Left ventricle myocardium inferior (tissue), 1 donor: ENCODE results near the gene FSD1L. TPM values are rescaled to one million over a fixed set of nuclear protein-coding genes. Genes with fewer than 3 reads are reported as not detected.
A peak's percentile ranks its signal among the peaks of the same experiment; 100 is the strongest.

Source experiments
- DNase-seq: peaks from one replicate; pipeline ENCODE4 v3.0.0-alpha.2; 2020
- H3K27ac ChIP-seq: fragments of 200-600 bp; replicated peaks from 2 replicates; pipeline ENCODE4 v1.8.0; 2021
- H3K27me3 ChIP-seq: fragments of 200-600 bp; 2 replicates; pipeline ENCODE4 v1.8.0; 2021; ENCODE audit warnings: low read depth
- H3K36me3 ChIP-seq: fragments of 200-600 bp; 2 replicates; pipeline ENCODE4 v1.8.0; 2021
- H3K4me1 ChIP-seq: fragments of 200-600 bp; 2 replicates; pipeline ENCODE4 v1.8.0; 2021
- H3K4me3 ChIP-seq: fragments of 200-600 bp; 2 replicates; pipeline ENCODE4 v1.8.0; 2021; ENCODE audit warnings: mild to moderate bottlenecking, moderate library complexity
- H3K9me3 ChIP-seq: fragments of 200-600 bp; replicated peaks from 2 replicates; pipeline ENCODE4 v1.8.0; 2021
- CTCF ChIP-seq: fragments of 200-600 bp; IDR thresholded peaks from 2 replicates; pipeline ENCODE4 v1.8.0; 2021; ENCODE audit warnings: antibody characterized with exemption, mild to moderate bottlenecking, borderline replicate concordance
- intact Hi-C: fragments of 100-400 bp; cut with micrococcal nuclease; formaldehyde crosslinking; loops from one replicate; pipeline ENCODE4 v1.11.0; 2022
- total RNA-seq: library from RNA; stranded (reverse); fragmentation: NEBNext Ultra II Directional; extraction: Animal tissue kit (Norgen Biotek cat#: 25700); gene quantifications from one replicate; pipeline ENCODE4 v1.2.1, GENCODE V29; 2021
- donor health status: DM: no; HTN: yes; CAD: no; lungs with severe emphysema.

FSD1L gene
- total RNA-seq, 1 donor from 2014 or later = 7.6 TPM

- intact Hi-C loops = no loop called here
- peaks cover 54% of the 10 kb centered on the region for H3K4me1 ChIP-seq
- DNase-seq = no peak
- no peak for TF ChIP-seq CTCF
- H3K36me3 ChIP-seq = no peaks in the 10 kb centered on the region
- H3K9me3 ChIP-seq = no peaks in the 10 kb centered on the region
- H3K27ac ChIP-seq = peak overlapping the region; percentile 87
- peak overlapping the region; percentile 88 for H3K4me3 ChIP-seq
- H3K27me3 ChIP-seq = no peaks in the 10 kb centered on the region
Observed at GRCh38 chr9:105449081-105449480, 1.2 kb downstream of the FSD1L start.

GRCh38 chr9:105452185-105452584 is 4.4 kb downstream of the FSD1L start:
- no peak for DNase-seq
- H3K36me3 ChIP-seq = no peaks in the 10 kb centered on the region
- H3K4me3 ChIP-seq = no peak overlapping the region
- no peak overlapping the region for H3K27ac ChIP-seq
- no peaks in the 10 kb centered on the region for H3K9me3 ChIP-seq
- H3K4me1 ChIP-seq = peaks cover 52% of the 10 kb centered on the region
- no peaks in the 10 kb centered on the region for H3K27me3 ChIP-seq
- no peak for TF ChIP-seq CTCF
- intact Hi-C loops = no loop called here

GRCh38 chr9:105455836-105456475 is 8.1 kb downstream of the FSD1L start:
- DNase-seq = no peak
- intact Hi-C loops = no loop called here
- Histone ChIP-seq H3K9me3 (no peaks in the 10 kb centered on the region), H3K36me3 (peaks cover 6% of the 10 kb centered on the region), H3K4me1 (peaks cover 52% of the 10 kb centered on the region), H3K27ac (no peak overlapping the region), H3K4me3 (no peak overlapping the region), H3K27me3 (no peaks in the 10 kb centered on the region)
- TF ChIP-seq CTCF = no peak

GRCh38 chr9:105457560-105458294 is 9.9 kb downstream of the FSD1L start:
- intact Hi-C loops = no loop called here
- no peak for TF ChIP-seq CTCF
- no peaks in the 10 kb centered on the region for H3K9me3 ChIP-seq
- H3K27me3 ChIP-seq = no peaks in the 10 kb centered on the region
- H3K27ac ChIP-seq = peak overlapping the region; percentile 78
- H3K4me1 ChIP-seq = peaks cover 52% of the 10 kb centered on the region
- DNase-seq = peak; percentile 58
- H3K4me3 ChIP-seq = peak overlapping the region; percentile 55
- H3K36me3 ChIP-seq = peaks cover 6% of the 10 kb centered on the region

GRCh38 chr9:105458404-105458803 is 10.6 kb downstream of the FSD1L start:
- no peak for DNase-seq
- intact Hi-C loops = no loop called here
- H3K27ac ChIP-seq = peak overlapping the region; percentile 78
- TF ChIP-seq CTCF = no peak
- H3K9me3 ChIP-seq = no peaks in the 10 kb centered on the region
- peaks cover 6% of the 10 kb centered on the region for H3K36me3 ChIP-seq
- H3K4me1 ChIP-seq = peaks cover 49% of the 10 kb centered on the region
- peak overlapping the region; percentile 55 for H3K4me3 ChIP-seq
- no peaks in the 10 kb centered on the region for H3K27me3 ChIP-seq
